Left lung (tissue), 10 donors: ENCODE measurements around the gene RBP4. TPM values are rescaled to one million over a fixed set of nuclear protein-coding genes. Genes with fewer than 3 reads are reported as not detected.

ENCODE experiments used
- ATAC-seq: fragments of 200-7000 bp; cut with Tn5 transposase; one replicate; pipeline ENCODE4 v1.9.1; 2020; ENCODE audit warnings: moderate library complexity
- DNase-seq, 4 donors: peaks; one replicate each; pipeline ENCODE4 v3.0.0-alpha.2; 2013 to 2020
- H3K27ac ChIP-seq, 2 donors: fragments of 200-600 bp; sonication (generic) in 1 of 2; one replicate each; pipeline versions ENCODE4 v1.5.0 to v1.8.0; 2020 to 2021
- H3K27me3 ChIP-seq, 2 donors: fragments of 200-600 bp; sonication (generic) in 1 of 2; one replicate each; pipeline versions ENCODE4 v1.5.0 to v1.8.0; 2020 to 2021
- H3K36me3 ChIP-seq, 2 donors: fragments of 200-600 bp; sonication (generic) in 1 of 2; one replicate each; pipeline versions ENCODE4 v1.5.0 to v1.8.0; 2020 to 2021
- H3K4me1 ChIP-seq, 2 donors: fragments of 200-600 bp; one replicate each; pipeline ENCODE4 v1.8.0; 2021
- H3K4me3 ChIP-seq, 2 donors: fragments of 200-600 bp; sonication (generic) in 1 of 2; one replicate each; pipeline versions ENCODE4 v1.5.0 to v1.8.0; 2020 to 2021; ENCODE audit warnings: mild to moderate bottlenecking in 1 of 2
- H3K9me3 ChIP-seq, 2 donors: fragments of 200-600 bp; sonication (generic) in 1 of 2; one replicate each; pipeline versions ENCODE4 v1.5.0 to v1.8.0; 2020 to 2021
- intact Hi-C, 2 donors: fragments of 100-400 bp; cut with DNase I; formaldehyde crosslinking; loops; one replicate each; pipeline versions ENCODE4 v1.11.2 to v1.14.2; 2022
- polyA plus RNA-seq, 6 donors: library from polyadenylated mRNA; unstranded; fragments of 120-200 nt; gene quantifications; one replicate each; pipeline ENCODE4 v1.2.1, GENCODE V29; 2013; ENCODE audit not compliant: insufficient read length in 6 of 6
- total RNA-seq, 2 donors: library from RNA; stranded (reverse); fragmentation: NEBNext Ultra II Directional; extraction: Animal tissue kit (Norgen Biotek cat#: 25700); gene quantifications; one replicate each; pipeline ENCODE4 v1.2.1, GENCODE V29; 2021
- TF ChIP-seq, protein P1 (sequence below), 2 donors: fragments of 200-600 bp; sonication (generic) in 1 of 2; IDR thresholded peaks; one replicate each; pipeline versions ENCODE4 v1.5.0 to v1.8.0; 2021; ENCODE audit warnings: antibody characterized with exemption in 2 of 2
- donor health status: DM: no; HTN: yes; CAD: no.
- donor health status: DM: no; HTN: no; CAD: no.

The RBP4 gene
- total and polyA plus RNA-seq, 8 donors, result 0.34 to 18.4 (median 1.4) TPM

DNA sequence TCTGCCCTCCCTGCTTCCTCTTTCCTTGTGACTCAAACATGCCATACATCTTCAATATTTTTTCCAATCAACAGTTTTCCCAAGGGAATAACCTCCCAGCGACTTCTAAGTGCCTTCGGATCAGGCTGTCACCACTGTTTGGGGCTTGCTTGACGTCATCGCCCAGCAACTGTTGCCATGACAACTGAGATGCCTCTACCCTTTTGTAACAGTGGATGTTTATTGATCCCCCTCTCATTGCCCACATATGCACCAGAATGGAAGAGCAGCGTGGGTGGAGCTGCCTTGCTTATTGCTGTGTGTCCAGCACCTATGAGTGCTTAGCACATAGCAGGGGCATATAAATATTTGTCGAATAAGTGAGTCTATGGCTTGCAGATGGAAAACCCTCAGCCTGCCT lies 20.2 kb downstream of the RBP4 start:
- no peak for DNase-seq
- H3K27ac ChIP-seq, result no peak overlapping the region
- peaks cover 0 to 2% of the 10 kb centered on the region in 2 donors for H3K9me3 ChIP-seq
- H3K27me3 ChIP-seq, result peaks cover 0 to 4% of the 10 kb centered on the region in 2 donors
- intact Hi-C loops, result no loop called here
- TF ChIP-seq, protein P1, sequence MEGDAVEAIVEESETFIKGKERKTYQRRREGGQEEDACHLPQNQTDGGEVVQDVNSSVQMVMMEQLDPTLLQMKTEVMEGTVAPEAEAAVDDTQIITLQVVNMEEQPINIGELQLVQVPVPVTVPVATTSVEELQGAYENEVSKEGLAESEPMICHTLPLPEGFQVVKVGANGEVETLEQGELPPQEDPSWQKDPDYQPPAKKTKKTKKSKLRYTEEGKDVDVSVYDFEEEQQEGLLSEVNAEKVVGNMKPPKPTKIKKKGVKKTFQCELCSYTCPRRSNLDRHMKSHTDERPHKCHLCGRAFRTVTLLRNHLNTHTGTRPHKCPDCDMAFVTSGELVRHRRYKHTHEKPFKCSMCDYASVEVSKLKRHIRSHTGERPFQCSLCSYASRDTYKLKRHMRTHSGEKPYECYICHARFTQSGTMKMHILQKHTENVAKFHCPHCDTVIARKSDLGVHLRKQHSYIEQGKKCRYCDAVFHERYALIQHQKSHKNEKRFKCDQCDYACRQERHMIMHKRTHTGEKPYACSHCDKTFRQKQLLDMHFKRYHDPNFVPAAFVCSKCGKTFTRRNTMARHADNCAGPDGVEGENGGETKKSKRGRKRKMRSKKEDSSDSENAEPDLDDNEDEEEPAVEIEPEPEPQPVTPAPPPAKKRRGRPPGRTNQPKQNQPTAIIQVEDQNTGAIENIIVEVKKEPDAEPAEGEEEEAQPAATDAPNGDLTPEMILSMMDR (IDR thresholded peaks at IDR 0.05), result no peak
- no peaks in the 10 kb centered on the region for H3K4me1 ChIP-seq
- no peak overlapping the region for H3K4me3 ChIP-seq
- no peaks in the 10 kb centered on the region for H3K36me3 ChIP-seq
- no peak for ATAC-seq

GRCh38 chr10:93579985-93580711 lies 20.9 kb downstream of the RBP4 start:
- H3K9me3 ChIP-seq, result peaks cover 0 to 2% of the 10 kb centered on the region in 2 donors
- no peak for DNase-seq
- no peak overlapping the region for H3K27ac ChIP-seq
- no peak for ATAC-seq
- H3K27me3 ChIP-seq, result peaks cover 0 to 4% of the 10 kb centered on the region in 2 donors
- intact Hi-C loops, result no loop called here
- H3K4me1 ChIP-seq, result no peaks in the 10 kb centered on the region
- TF ChIP-seq, protein P1 (IDR thresholded peaks at IDR 0.05), result no peak
- no peaks in the 10 kb centered on the region for H3K36me3 ChIP-seq
- H3K4me3 ChIP-seq, result no peak overlapping the region

- Histone ChIP-seq H3K27me3 (peaks cover 0 to 4% of the 10 kb centered on the region in 2 donors), H3K9me3 (peaks cover 0 to 2% of the 10 kb centered on the region in 2 donors), H3K36me3 (no peaks in the 10 kb centered on the region), H3K27ac (no peak overlapping the region), H3K4me3 (no peak overlapping the region), H3K4me1 (no peaks in the 10 kb centered on the region)
- intact Hi-C loops, result no loop called here
- ATAC-seq (peak; percentile 56), DNase-seq (no peak)
- TF ChIP-seq, protein P1 (IDR thresholded peaks at IDR 0.05), result no peak
These were observed 21.9 kb downstream of the RBP4 start for GRCh38 chr10:93579089-93579488.

DNA sequence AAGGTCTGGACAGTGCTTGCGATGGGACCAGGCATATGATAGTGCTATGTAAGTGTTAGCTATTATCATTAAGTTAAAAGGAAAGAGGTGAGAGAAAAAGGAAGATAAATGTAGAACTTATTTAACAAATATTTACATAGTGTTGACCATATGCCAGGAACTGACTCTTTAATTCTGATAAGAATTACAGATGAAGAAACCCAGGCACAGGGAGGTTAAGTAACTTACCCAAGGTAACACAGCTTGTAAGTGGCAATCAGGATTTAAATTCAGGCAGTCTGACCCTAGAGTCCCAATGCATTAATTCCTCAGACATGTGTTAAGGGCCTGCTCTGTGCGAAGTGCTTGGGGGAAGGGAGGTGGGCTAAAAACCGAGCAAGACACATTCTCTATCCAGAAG lies 23.5 kb downstream of the RBP4 start:
- ATAC-seq (no peak), DNase-seq (no peak)
- no peak overlapping the region for H3K27ac ChIP-seq
- peaks cover 0 to 13% of the 10 kb centered on the region in 2 donors for H3K4me1 ChIP-seq
- peaks cover 0 to 2% of the 10 kb centered on the region in 2 donors for H3K9me3 ChIP-seq
- no peak overlapping the region for H3K4me3 ChIP-seq
- H3K27me3 ChIP-seq, result peaks cover 0 to 4% of the 10 kb centered on the region in 2 donors
- intact Hi-C loops, result no loop called here
- TF ChIP-seq, protein P1 (IDR thresholded peaks at IDR 0.05), result no peak
- H3K36me3 ChIP-seq, result no peaks in the 10 kb centered on the region

- no peaks in the 10 kb centered on the region for H3K36me3 ChIP-seq
- TF ChIP-seq, protein P1 (IDR thresholded peaks at IDR 0.05), result no peak
- H3K9me3 ChIP-seq, result peaks cover 0 to 2% of the 10 kb centered on the region in 2 donors
- no peak overlapping the region for H3K4me3 ChIP-seq
- peaks cover 0 to 17% of the 10 kb centered on the region in 2 donors for H3K4me1 ChIP-seq
- intact Hi-C loops, result no loop called here
- ATAC-seq (no peak), DNase-seq (no peak)
- H3K27me3 ChIP-seq, result peaks cover 0 to 4% of the 10 kb centered on the region in 2 donors
- H3K27ac ChIP-seq, result no peak overlapping the region
These were observed 24.1 kb downstream of the RBP4 start for GRCh38 chr10:93576888-93577287.
